H1 (cell line): Measurements from ENCODE around the gene CSH1. TPM values are rescaled to one million over a fixed set of nuclear protein-coding genes. Genes with fewer than 3 reads are reported as not detected.
"Not testable (repeated sequence)": the region's sequence is repeated elsewhere in the genome, so short reads cannot be mapped to it uniquely, and the experiment has no call there.

Source experiments
- CTCF ChIA-PET: fragments of 300-600 bp; sonication (Branson Sonifier 250); formaldehyde crosslinking; loops from one replicate; lab custom pipeline; 2021; ENCODE audit not compliant: partially characterized antibody; lab: Charles Lee
- POLR2A ChIA-PET: fragments of 300-600 bp; sonication (Branson Sonifier 250); formaldehyde crosslinking; loops from one replicate; lab custom pipeline; 2021; ENCODE audit warnings: inconsistent platforms; ENCODE audit not compliant: partially characterized antibody; lab: Charles Lee
- DNase-seq, 2 experiments: peaks; one replicate each; pipeline versions ENCODE4 v3.0.0 to v3.0.0-alpha.2; 2010 to 2022; ENCODE audit warnings: low spot score in 2 of 2, low read depth in 1 of 2, mixed read lengths in 1 of 2
- FAIRE-seq: peaks from 2 replicates; lab custom pipeline; 2011; peaks lifted over from hg19 to GRCh38; lab: Jason Lieb, UNC
- H2AFZ ChIP-seq: 2 replicates; pipeline ENCODE4 v1.8.1; 2012; ENCODE audit warnings: low read length, inconsistent platforms
- H2AK5ac ChIP-seq: 2 replicates; pipeline ENCODE4 v1.6.1; 2013; ENCODE audit warnings: low read depth, low read length
- H2BK120ac ChIP-seq: replicated peaks from 2 replicates; pipeline ENCODE3; 2013; ENCODE audit warnings: low read depth, low read length, inconsistent platforms
- H2BK12ac ChIP-seq: 2 replicates; pipeline ENCODE4 v1.6.1; 2013; ENCODE audit warnings: low read depth, low read length
- H2BK15ac ChIP-seq: 2 replicates; pipeline ENCODE4 v1.6.1; 2013; ENCODE audit warnings: low read length
- H2BK20ac ChIP-seq: 2 replicates; pipeline ENCODE4 v1.6.1; 2013; ENCODE audit warnings: low read length
- H2BK5ac ChIP-seq: 2 replicates; pipeline ENCODE4 v1.6.1; 2013; ENCODE audit warnings: low read depth, low read length
- H3K14ac ChIP-seq: 2 replicates; pipeline ENCODE4 v1.6.1; 2013; ENCODE audit warnings: inconsistent platforms; ENCODE audit not compliant: insufficient read length
- H3K18ac ChIP-seq: 2 replicates; pipeline ENCODE4 v1.6.1; 2013; ENCODE audit warnings: low read length; ENCODE audit errors: extremely low read depth
- H3K23ac ChIP-seq: 2 replicates; pipeline ENCODE4 v1.6.1; 2013; ENCODE audit warnings: inconsistent platforms; ENCODE audit not compliant: insufficient read length
- H3K23me2 ChIP-seq: 2 replicates; pipeline ENCODE4 v1.6.1; 2013; ENCODE audit warnings: low read depth, low read length
- H3K27ac ChIP-seq: 2 replicates; pipeline ENCODE4 v1.6.1; 2011; ENCODE audit warnings: low read depth, low read length, inconsistent platforms
- H3K27me3 ChIP-seq, 4 experiments: replicated peaks in 1 of 4; 1 replicate in 1 of 4; 2 replicates in 3 of 4; pipeline versions ENCODE4 v1.6.1 to v1.8.1; 2011 to 2013; ENCODE audit warnings: low read length in 3 of 4, mild to moderate bottlenecking in 3 of 4, inconsistent platforms in 2 of 4, mixed read lengths in 2 of 4, moderate library complexity in 1 of 4; ENCODE audit not compliant: control insufficient read depth in 3 of 4, insufficient read depth in 3 of 4; ENCODE audit errors: extremely low read depth in 1 of 4
- H3K36me3 ChIP-seq, 4 experiments: 2 replicates each; pipeline versions ENCODE4 v1.6.1 to v1.8.1; 2011 to 2013; ENCODE audit warnings: mild to moderate bottlenecking in 4 of 4, low read length in 3 of 4, moderate library complexity in 2 of 4, control low read depth in 1 of 4, inconsistent platforms in 1 of 4; ENCODE audit not compliant: insufficient read depth in 4 of 4, control insufficient read depth in 2 of 4
- H3K4ac ChIP-seq: replicated peaks from 2 replicates; pipeline ENCODE3; 2013; ENCODE audit warnings: low read length, low read depth, mixed read lengths, inconsistent platforms; ENCODE audit not compliant: insufficient read length
- H3K4me1 ChIP-seq, 4 experiments: replicated peaks in 1 of 4; 1 replicate in 1 of 4; 2 replicates in 3 of 4; pipeline versions ENCODE4 v1.6.1 to v1.8.1; 2011 to 2013; ENCODE audit warnings: low read length in 3 of 4, inconsistent platforms in 2 of 4, mixed read lengths in 1 of 4; ENCODE audit not compliant: insufficient read depth in 4 of 4, control insufficient read depth in 3 of 4
- H3K4me2 ChIP-seq, 2 experiments: 2 replicates each; pipeline versions ENCODE4 v1.6.1 to v1.8.1; 2011 to 2013; ENCODE audit warnings: low read depth in 2 of 2, low read length in 2 of 2, control low read depth in 1 of 2, inconsistent platforms in 1 of 2, mild to moderate bottlenecking in 1 of 2; ENCODE audit not compliant: insufficient read depth in 1 of 2
- H3K4me3 ChIP-seq, 4 experiments: fragments of 200-600, 300-600 bp in 1 of 4; sonication (generic), shearing (Covaris generic), sonication (Bioruptor Twin) in 1 of 4; 2 replicates each; pipeline versions ENCODE4 v1.5.1 to v1.8.1; 2011 to 2016; ENCODE audit warnings: low read length in 4 of 4, low read depth in 3 of 4, control low read depth in 2 of 4, inconsistent platforms in 2 of 4, mild to moderate bottlenecking in 2 of 4, mixed read lengths in 1 of 4, moderate library complexity in 1 of 4; ENCODE audit not compliant: insufficient read depth in 2 of 4; ENCODE audit errors: extremely low read depth in 1 of 4
- H3K56ac ChIP-seq: replicated peaks from 2 replicates; pipeline ENCODE3; 2013; ENCODE audit warnings: low read depth, mild to moderate bottlenecking, mixed read lengths, low read length, inconsistent platforms; ENCODE audit not compliant: insufficient read length
- H3K79me1 ChIP-seq: 2 replicates; pipeline ENCODE4 v1.6.1; 2013; ENCODE audit warnings: low read depth, low read length, control low read depth
- H3K79me2 ChIP-seq, 2 experiments: 2 replicates each; pipeline versions ENCODE4 v1.6.1 to v1.8.1; 2012 to 2013; ENCODE audit warnings: low read length in 2 of 2, mild to moderate bottlenecking in 2 of 2, inconsistent platforms in 1 of 2; ENCODE audit not compliant: insufficient read depth in 2 of 2, control insufficient read depth in 1 of 2
- H3K9ac ChIP-seq, 4 experiments: replicated peaks in 1 of 4; 1 replicate in 1 of 4; 2 replicates in 3 of 4; pipeline versions ENCODE4 v1.6.1 to v1.8.1; 2011 to 2013; ENCODE audit warnings: low read depth in 3 of 4, low read length in 3 of 4, control low read depth in 2 of 4, mild to moderate bottlenecking in 2 of 4, moderate library complexity in 2 of 4, inconsistent platforms in 1 of 4; ENCODE audit errors: extremely low read depth in 1 of 4
- H3K9me3 ChIP-seq, 2 experiments: 2 replicates each; pipeline versions ENCODE4 v1.6.1 to v1.8.1; 2012 to 2013; ENCODE audit warnings: mild to moderate bottlenecking in 2 of 2, moderate library complexity in 2 of 2, control low read depth in 1 of 2, inconsistent platforms in 1 of 2, low read depth in 1 of 2, low read length in 1 of 2, mixed read lengths in 1 of 2; ENCODE audit not compliant: insufficient read depth in 2 of 2
- H4K20me1 ChIP-seq, 2 experiments: replicated peaks in 1 of 2; 2 replicates each; pipeline versions ENCODE3 to v1.8.1; 2011 to 2013; ENCODE audit warnings: inconsistent platforms in 2 of 2, low read length in 2 of 2, mild to moderate bottlenecking in 1 of 2; ENCODE audit not compliant: insufficient read depth in 2 of 2, control insufficient read depth in 1 of 2
- H4K5ac ChIP-seq: 2 replicates; pipeline ENCODE4 v1.6.1; 2013; ENCODE audit warnings: low read length, low read depth, mixed read lengths, inconsistent platforms; ENCODE audit not compliant: insufficient read length
- H4K8ac ChIP-seq: 2 replicates; pipeline ENCODE4 v1.8.0; 2013; ENCODE audit warnings: mild to moderate bottlenecking, moderate library complexity, low read length, inconsistent platforms; ENCODE audit not compliant: insufficient read depth; ENCODE audit errors: extremely low read depth
- H4K91ac ChIP-seq: replicated peaks from 2 replicates; pipeline ENCODE3; 2013; ENCODE audit warnings: low read length, mixed read lengths, inconsistent platforms; ENCODE audit not compliant: insufficient read length
- WGBS, 2 experiments: shearing (Covaris generic) in 1 of 2; methylation state at CpG; one replicate each; pipeline versions ENCODE4 v1.1.6 to v1.1.7; 2013 to 2015; ENCODE audit warnings: low lambda C conversion rate in 2 of 2, mixed read lengths in 2 of 2, inconsistent platforms in 1 of 2, low coverage in 1 of 2, missing lambda C conversion rate in 1 of 2; ENCODE audit not compliant: insufficient replicate concordance in 2 of 2, insufficient coverage in 1 of 2, insufficient read length in 1 of 2; ENCODE audit errors: extremely low coverage in 1 of 2, missing lambda C conversion rate in 1 of 2; 5-methylcytosine and 5-hydroxymethylcytosine counted together
- long read RNA-seq, 2 experiments: library from RNA in 1 of 2; library from capped mRNA in 1 of 2; stranded (forward); transcript quantifications; one replicate each; pipeline ENCODE4 v2.0.0, GENCODE V29; 2021; ENCODE audit warnings: inconsistent platforms in 1 of 2
- polyA minus RNA-seq, 3 experiments: library from RNA; depleted of rRNA, polyadenylated mRNA; stranded (reverse); fragments of >200 nt; gene quantifications; 1 replicate in 2 of 3; 2 replicates in 1 of 3; pipeline ENCODE4 v1.2.3, GENCODE V29; 2011
- polyA plus RNA-seq, 7 experiments: library from polyadenylated mRNA; depleted of rRNA in 3 of 7; stranded (reverse) in 5 of 7; unstranded in 2 of 7; fragments of >200 nt in 5 of 7; fragments of 200-250 nt in 2 of 7; gene quantifications; 1 replicate in 5 of 7; 2 replicates in 1 of 7; 4 replicates in 1 of 7; pipeline versions ENCODE4 v1.2.1 to v1.2.3, GENCODE V29; 2011 to 2013; ENCODE audit warnings: missing spikeins in 2 of 7, mixed read lengths in 2 of 7
- total RNA-seq: library from RNA; stranded (reverse); fragmentation: NEBNext Ultra II Directional; extraction: Animal tissue kit (Norgen Biotek cat#: 25700); gene quantifications from 2 replicates; pipeline ENCODE4 v1.2.1, GENCODE V29; 2021

Gene CSH1
- total RNA-seq (not detected in 2 replicates), polyA plus RNA-seq (2011; rRNA removed) (0.12 and 0.16 TPM in 2 replicates), polyA minus RNA-seq (2011; rRNA and poly(A)+ RNA removed) (not detected in 2 replicates)
- 0.17 TPM for polyA plus RNA-seq (2011; cell fraction: cytosol; rRNA removed)
- polyA plus RNA-seq (2011; cell fraction: nucleus; rRNA removed): 0.17 TPM
- not detected in 4 replicates for polyA plus RNA-seq (2012, experiment 1 of 2)
- polyA plus RNA-seq (2012, experiment 2 of 2): not detected
- 0.24 TPM for polyA plus RNA-seq (2013, experiment 1 of 2)
- 0.55 TPM for polyA plus RNA-seq (2013, experiment 2 of 2)
- not detected for polyA minus RNA-seq (2011; cell fraction: cytosol; rRNA and poly(A)+ RNA removed)
- not detected for polyA minus RNA-seq (2011; cell fraction: nucleus; rRNA and poly(A)+ RNA removed)
- long read RNA-seq, experiment 1: 0 reads
- long read RNA-seq, experiment 2: 0 reads

GRCh38 chr17:63896524-63897354, at the start of gene CSH1:
Gene CSH1 (minus strand): TSS chr17:63896574. CDS start chr17:63896511, 63 bp downstream.
- H3K27me3 ChIP-seq, H2BK15ac ChIP-seq, H3K4me1 ChIP-seq, POLR2A ChIA-PET, H2BK20ac ChIP-seq, H3K4me3 ChIP-seq, H3K9ac ChIP-seq, H3K27ac ChIP-seq, H3K56ac ChIP-seq, H2AFZ ChIP-seq, H3K23me2 ChIP-seq, H3K4me2 ChIP-seq, H2AK5ac ChIP-seq, H4K5ac ChIP-seq, H3K9me3 ChIP-seq, H3K18ac ChIP-seq, H2BK5ac ChIP-seq, H3K79me1 ChIP-seq, FAIRE-seq, H4K20me1 ChIP-seq, DNase-seq, H3K23ac ChIP-seq, H2BK120ac ChIP-seq, H3K4ac ChIP-seq, H3K36me3 ChIP-seq, H4K8ac ChIP-seq, H3K14ac ChIP-seq, H3K79me2 ChIP-seq, H2BK12ac ChIP-seq, H4K91ac ChIP-seq: not testable (repeated sequence)
- CTCF ChIA-PET: interaction anchor here (0.6 to 3.3 kb wide), 10 partner anchors 11 to 166 kb away, joined by 3 to 16 read pairs (median 4); partner anchors contain the start of genes CSHL1 and GH1
- WGBS, 2 experiments: 94% methylated on average over 8 of the region's 14 CpGs; no CpG with 5 or more reads in 1 of the 2 experiments
